Fibroblast of lung (primary cell): ENCODE results near the gene DENND5B. TPM values are rescaled to one million over a fixed set of nuclear protein-coding genes. Genes with fewer than 3 reads are reported as not detected.

ENCODE experiments used
- DNase-seq, 2 donors: peaks; one replicate each; pipeline versions ENCODE4 v3.0.0 to v3.0.0-alpha.2; 2010; ENCODE audit warnings: low read depth in 2 of 2
- H2AFZ ChIP-seq: 2 replicates; pipeline ENCODE4 v1.5.1; 2012; ENCODE audit warnings: low read length, control low read depth, inconsistent platforms
- H3K27ac ChIP-seq: 2 replicates; pipeline ENCODE4 v1.5.1; 2011; ENCODE audit warnings: low read length, control low read depth; ENCODE audit not compliant: insufficient read depth
- H3K27me3 ChIP-seq: 2 replicates; pipeline ENCODE4 v1.5.1; 2011; ENCODE audit warnings: mild to moderate bottlenecking, low read length; ENCODE audit not compliant: control insufficient read depth, insufficient read depth
- H3K36me3 ChIP-seq: 2 replicates; pipeline ENCODE4 v1.5.1; 2011; ENCODE audit warnings: low read length; ENCODE audit not compliant: control insufficient read depth, insufficient read depth
- H3K4me1 ChIP-seq: 2 replicates; pipeline ENCODE4 v1.5.1; 2011; ENCODE audit warnings: low read length; ENCODE audit not compliant: control insufficient read depth, insufficient read depth; ENCODE audit errors: extremely low read depth
- H3K4me2 ChIP-seq: 2 replicates; pipeline ENCODE4 v1.5.1; 2011; ENCODE audit warnings: low read length, control low read depth; ENCODE audit not compliant: insufficient read depth; ENCODE audit errors: extremely low read depth
- H3K4me3 ChIP-seq, 4 experiments: fragments of 200-600 bp in 1 of 4; sonication (generic) in 1 of 4; replicated peaks in 1 of 4; 2 replicates each; pipeline ENCODE4 v1.5.1; 2011 to 2016; ENCODE audit warnings: low read length in 4 of 4, low read depth in 3 of 4, mild to moderate bottlenecking in 3 of 4, control low read depth in 2 of 4, inconsistent platforms in 1 of 4, mixed read lengths in 1 of 4; ENCODE audit not compliant: insufficient read depth in 1 of 4; ENCODE audit errors: control extremely low read depth in 1 of 4
- H3K79me2 ChIP-seq: 2 replicates; pipeline ENCODE4 v1.5.1; 2012; ENCODE audit warnings: mild to moderate bottlenecking, low read length, inconsistent platforms; ENCODE audit not compliant: control insufficient read depth, insufficient read depth
- H3K9ac ChIP-seq: 2 replicates; pipeline ENCODE4 v1.5.1; 2011; ENCODE audit warnings: mild to moderate bottlenecking, low read length, control low read depth; ENCODE audit not compliant: insufficient read depth
- H3K9me3 ChIP-seq: 2 replicates; pipeline ENCODE4 v1.5.1; 2012; ENCODE audit warnings: low read depth, low read length; ENCODE audit not compliant: control insufficient read depth, insufficient read depth
- H4K20me1 ChIP-seq: 2 replicates; pipeline ENCODE4 v1.5.1; 2011; ENCODE audit warnings: low read length; ENCODE audit not compliant: control insufficient read depth, insufficient read depth; ENCODE audit errors: extremely low read depth
- CTCF ChIP-seq, 2 donors: IDR thresholded peaks in 1 of 2; conservative IDR thresholded peaks in 1 of 2; 1 replicate in 1 of 2; 2 replicates in 1 of 2; pipeline ENCODE4 v1.5.1; 2011 to 2012; ENCODE audit warnings: low read length in 2 of 2, control low read depth in 1 of 2, inconsistent platforms in 1 of 2, low read depth in 1 of 2, mild to moderate bottlenecking in 1 of 2
- EZH2 ChIP-seq: IDR thresholded peaks from 2 replicates; pipeline ENCODE4 v1.5.1; 2012; ENCODE audit warnings: low read length, control low read depth, mild to moderate bottlenecking; ENCODE audit errors: missing control alignments
- polyA plus RNA-seq, 2 donors: library from polyadenylated mRNA; depleted of rRNA in 1 of 2; stranded (reverse) in 1 of 2; unstranded in 1 of 2; fragments of >200 nt; gene quantifications; 2 replicates each; pipeline ENCODE4 v1.2.1, GENCODE V29; 2011 to 2012; ENCODE audit warnings: missing spikeins in 1 of 2
- total RNA-seq: library from RNA; depleted of rRNA; stranded (reverse); fragments of >200 nt; gene quantifications from 2 replicates; pipeline ENCODE4 v1.2.1, GENCODE V29; 2014

The DENND5B gene
- total and polyA plus RNA-seq, 2 donors (not counting 1 experiment from before 2014, with no cell fraction given), result 5.3 to 6.9 TPM

GRCh38 chr12:31368666-31369361, 222.1 kb downstream of the DENND5B start:
- no peaks in the 10 kb centered on the region for H3K27me3 ChIP-seq
- H3K36me3 ChIP-seq, result no peaks in the 10 kb centered on the region
- no peaks in the 10 kb centered on the region for H3K79me2 ChIP-seq
- H2AFZ ChIP-seq, result no peak overlapping the region
- no peak overlapping the region for H3K9ac ChIP-seq
- DNase-seq, result no peak
- H3K4me2 ChIP-seq, result no peak overlapping the region
- no peaks in the 10 kb centered on the region for H4K20me1 ChIP-seq
- no peaks in the 10 kb centered on the region for H3K4me1 ChIP-seq
- TF ChIP-seq CTCF (conservative IDR thresholded peaks at IDR 0.05 in 1 of 2, IDR thresholded peaks at IDR 0.05 in 1 of 2; ENCODE audit: low read depth in 1 of 2, low read length in 2 of 2), result no peak
- TF ChIP-seq EZH2, result no peak
- no peak overlapping the region for H3K4me3 ChIP-seq
- H3K9me3 ChIP-seq, result no peaks in the 10 kb centered on the region
- H3K27ac ChIP-seq, result no peak overlapping the region

GRCh38 chr12:31366104-31366621, 224.8 kb downstream of the DENND5B start:
- no peak for DNase-seq
- Histone ChIP-seq H3K9me3 (no peaks in the 10 kb centered on the region), H3K79me2 (no peaks in the 10 kb centered on the region), H3K4me3 (no peak overlapping the region), H3K27me3 (no peaks in the 10 kb centered on the region), H2AFZ (no peak overlapping the region), H3K27ac (no peak overlapping the region), H4K20me1 (no peaks in the 10 kb centered on the region), H3K4me1 (no peaks in the 10 kb centered on the region), H3K9ac (no peak overlapping the region), H3K4me2 (no peak overlapping the region), H3K36me3 (no peaks in the 10 kb centered on the region)
- TF ChIP-seq CTCF (conservative IDR thresholded peaks at IDR 0.05 in 1 of 2, IDR thresholded peaks at IDR 0.05 in 1 of 2; ENCODE audit: low read depth in 1 of 2, low read length in 2 of 2), result no peak
- TF ChIP-seq EZH2, result no peak

GRCh38 chr12:31363831-31364230, 227.1 kb downstream of the DENND5B start:
- H2AFZ ChIP-seq, result no peak overlapping the region
- no peak overlapping the region for H3K9ac ChIP-seq
- no peak overlapping the region for H3K27ac ChIP-seq
- no peak for DNase-seq
- H3K4me2 ChIP-seq, result no peak overlapping the region
- no peak overlapping the region for H3K4me3 ChIP-seq
- H3K9me3 ChIP-seq, result no peaks in the 10 kb centered on the region
- H3K4me1 ChIP-seq, result no peaks in the 10 kb centered on the region
- H4K20me1 ChIP-seq, result no peaks in the 10 kb centered on the region
- TF ChIP-seq EZH2, result no peak
- TF ChIP-seq CTCF (conservative IDR thresholded peaks at IDR 0.05 in 1 of 2, IDR thresholded peaks at IDR 0.05 in 1 of 2; ENCODE audit: low read depth in 1 of 2, low read length in 2 of 2), result no peak
- no peaks in the 10 kb centered on the region for H3K27me3 ChIP-seq
- no peaks in the 10 kb centered on the region for H3K36me3 ChIP-seq
- H3K79me2 ChIP-seq, result no peaks in the 10 kb centered on the region
